GM21825 (cell line): ENCODE measurements around the gene ZNF302.
"Not testable (repeated sequence)": the region's sequence is repeated elsewhere in the genome, so short reads cannot be mapped to it uniquely, and the experiment has no call there.

ENCODE experiments used
- ATAC-seq: cut with Tn5 transposase; IDR thresholded peaks from one replicate; pipeline ENCODE4 v1.9.1; 2021; ENCODE audit warnings: mild to moderate bottlenecking, moderate library complexity; ENCODE audit not compliant: unreplicated experiment

Gene ZNF302

DNA sequence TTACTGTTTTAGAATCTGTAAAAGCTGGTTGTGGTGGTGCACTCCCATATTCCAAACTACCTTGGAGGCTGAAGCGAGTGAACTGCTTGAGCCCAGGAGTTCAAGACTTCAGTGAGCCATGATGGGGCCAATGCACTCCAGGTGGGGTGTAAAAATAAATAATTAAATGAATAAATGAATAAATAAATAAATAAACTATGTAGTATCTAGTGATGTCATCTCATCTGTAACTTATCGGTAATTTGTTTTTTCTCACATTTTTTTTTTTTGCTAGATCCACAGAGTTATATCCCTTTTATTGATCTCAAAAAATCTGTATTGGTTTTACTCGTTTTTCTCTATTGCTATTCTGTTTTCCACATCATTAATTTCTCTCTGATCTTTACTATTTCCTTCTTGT, 5.5 kb upstream of the ZNF302 start:
- no peak for ATAC-seq

DNA sequence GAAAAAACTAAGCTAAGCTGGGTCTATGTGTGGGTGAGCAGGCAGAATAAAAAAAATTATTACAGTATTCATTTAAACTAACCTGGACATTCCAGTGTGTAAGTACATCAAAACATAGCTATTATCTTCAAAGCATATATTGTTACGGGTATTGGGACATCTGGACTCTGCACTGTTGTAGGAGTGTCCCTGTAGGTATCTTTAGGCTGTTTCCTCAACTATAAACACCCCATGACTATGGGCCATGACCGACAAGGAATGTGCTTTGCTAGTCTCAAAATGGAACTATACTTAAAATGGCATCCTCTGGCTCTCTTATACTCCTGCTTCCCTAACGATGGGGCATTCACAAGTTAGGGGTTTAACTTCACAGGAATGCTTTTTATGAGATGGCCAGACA, 3.9 kb upstream of the ZNF302 start:
- no peak for ATAC-seq

DNA sequence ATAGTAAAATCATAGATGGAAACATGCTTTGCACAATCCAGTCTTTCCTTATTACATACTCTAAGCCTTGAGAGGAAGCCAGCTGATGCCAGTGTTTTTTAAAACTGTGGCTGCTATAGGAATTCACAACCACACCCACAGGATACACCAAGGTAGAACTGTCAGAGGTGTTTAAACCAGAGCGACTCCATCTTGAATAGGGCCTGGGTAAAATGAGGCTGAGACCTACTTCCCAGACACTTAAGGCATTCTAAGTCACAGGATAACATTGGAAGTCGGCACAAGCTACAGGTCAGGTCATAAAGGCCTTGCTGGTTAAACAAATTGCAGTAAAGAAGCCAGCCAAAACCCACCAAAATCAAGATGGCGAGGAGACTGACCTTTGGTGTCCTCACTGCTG, 2.2 kb upstream of the ZNF302 start:
- ATAC-seq, result no peak

DNA sequence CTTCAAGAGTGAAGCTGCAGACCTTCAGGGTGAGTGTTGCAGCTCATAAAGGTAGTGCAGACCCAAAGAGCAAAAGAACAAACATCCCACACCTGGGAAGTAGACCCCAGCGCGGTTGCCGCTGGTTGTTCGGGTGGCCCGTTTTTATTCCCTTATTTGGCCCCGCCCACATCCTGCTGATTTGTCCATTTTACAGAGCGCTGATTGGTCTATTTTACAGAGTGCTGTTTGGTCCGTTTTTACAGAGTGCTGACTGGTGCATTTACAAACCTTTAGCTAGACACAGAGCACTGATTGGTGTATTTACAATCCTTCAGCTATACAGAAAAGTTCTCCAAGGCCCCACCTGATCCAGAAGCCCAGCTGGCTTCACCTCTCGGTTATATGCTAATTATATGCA, 1.6 kb upstream of the ZNF302 start:
- no peak for ATAC-seq

GRCh38 chr19:34676697-34677385, 637 bp upstream of the ZNF302 start, which contains the start of gene SCGB2B2:
Gene SCGB2B2, minus strand, starts transcription at chr19:34677159. Its CDS starts 82,596 bp downstream, at chr19:34594563.
- peak; percentile 51 for ATAC-seq

GRCh38 chr19:34678085-34678412, 571 bp downstream of the ZNF302 start:
- ATAC-seq, result no peak

- ATAC-seq, result no peak
Measured at GRCh38 chr19:34678421-34678820, 943 bp downstream of the ZNF302 start.

- no peak for ATAC-seq
Measured at GRCh38 chr19:34681478-34681877, 4.0 kb downstream of the ZNF302 start.

DNA sequence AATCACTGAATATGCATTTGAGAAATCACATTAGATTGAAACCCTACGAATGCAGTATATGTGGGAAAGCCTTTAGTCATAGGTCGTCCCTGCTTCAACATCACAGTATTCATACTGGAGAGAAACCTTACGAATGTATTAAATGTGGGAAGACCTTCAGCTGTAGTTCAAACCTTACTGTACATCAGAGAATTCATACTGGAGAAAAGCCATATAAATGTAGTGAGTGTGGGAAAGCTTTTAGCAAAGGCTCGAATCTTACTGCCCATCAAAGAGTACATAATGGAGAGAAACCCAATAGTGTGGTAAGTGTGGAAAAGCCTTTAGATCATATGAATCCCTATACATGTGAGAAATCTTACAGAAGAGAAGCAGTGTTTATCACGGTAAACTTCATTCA, 7.8 kb downstream of the ZNF302 start:
- not testable (repeated sequence) for ATAC-seq

DNA sequence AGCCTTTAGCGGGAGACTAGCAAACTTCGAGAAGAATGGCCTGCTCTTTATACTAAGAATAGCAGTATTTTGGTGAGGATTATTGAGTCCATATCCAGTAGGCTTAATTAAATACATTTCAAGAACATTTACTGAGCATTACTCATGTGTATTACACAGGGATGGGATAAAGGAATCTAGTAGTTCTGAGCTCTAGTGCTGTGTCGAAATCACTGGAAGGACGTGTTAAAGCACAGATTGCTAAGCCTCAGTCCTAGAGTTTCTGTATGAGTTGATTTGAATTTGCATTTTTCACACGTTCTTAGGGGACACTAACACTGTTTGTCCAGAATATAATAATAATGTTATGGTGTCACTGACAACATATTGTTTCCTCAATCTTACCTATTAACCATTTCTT, 9.0 kb downstream of the ZNF302 start:
- no peak for ATAC-seq

DNA sequence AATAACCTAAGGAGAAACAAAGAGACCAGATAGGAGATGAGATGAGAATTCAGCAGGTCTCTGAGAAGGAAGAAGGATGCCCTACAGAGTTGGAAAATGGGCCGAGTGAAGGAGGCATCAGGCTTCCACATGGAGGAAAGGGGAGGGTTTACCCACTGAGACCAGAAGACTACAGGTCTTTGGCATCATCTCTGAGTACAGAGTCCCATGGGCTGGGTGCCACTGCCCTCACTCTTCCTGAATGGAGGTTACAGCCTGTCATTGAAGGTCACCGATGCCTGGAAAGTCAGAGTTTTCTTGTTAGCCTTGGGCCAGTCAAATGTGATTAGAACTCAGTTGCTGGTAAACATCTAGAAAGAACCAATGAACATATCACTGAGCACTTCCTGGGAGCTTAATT, 9.9 kb downstream of the ZNF302 start:
- no peak for ATAC-seq

DNA sequence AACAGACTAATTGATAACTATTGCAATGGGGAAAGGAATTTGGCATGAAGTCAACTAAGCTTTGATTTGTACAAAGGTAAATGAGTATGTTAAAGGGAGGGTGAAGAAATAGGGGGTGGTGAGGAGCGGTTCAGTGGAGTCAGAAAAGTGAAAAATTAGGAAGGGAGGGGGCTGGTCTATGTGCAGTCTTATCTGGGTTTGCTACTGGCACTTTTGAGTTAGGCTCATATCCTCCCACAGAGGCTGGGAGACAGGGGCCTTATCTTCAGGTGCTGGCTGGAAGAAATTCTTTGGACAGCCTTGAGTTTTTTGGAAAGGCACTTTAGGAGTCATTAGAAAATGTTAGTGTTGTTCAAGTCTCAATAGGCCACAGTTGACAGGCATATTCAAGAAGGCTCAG, 11.1 kb downstream of the ZNF302 start:
- ATAC-seq, result no peak

DNA sequence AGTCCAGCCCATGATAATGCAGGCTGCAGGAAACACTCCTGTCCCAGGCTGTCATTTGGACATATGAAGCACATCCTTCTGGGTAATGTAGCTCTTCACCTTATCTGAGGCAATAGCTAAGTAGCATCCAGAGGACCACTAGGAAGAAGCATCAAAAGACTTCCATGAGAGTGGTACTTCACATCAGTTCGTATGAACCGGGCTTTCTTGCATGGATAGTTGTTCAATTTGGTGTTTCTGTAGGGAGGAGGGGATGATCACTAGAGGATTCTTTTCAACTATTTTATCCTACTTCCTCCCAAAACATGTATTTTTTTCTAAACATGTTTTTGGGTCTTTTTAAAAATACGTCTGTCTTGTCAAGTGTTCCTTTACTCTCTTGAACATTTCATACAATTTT, 12.9 kb downstream of the ZNF302 start:
- no peak for ATAC-seq

- no peak for ATAC-seq
Measured at GRCh38 chr19:34692549-34692948, 15.1 kb downstream of the ZNF302 start.

- no peak for ATAC-seq
Measured at GRCh38 chr19:34707661-34708060, 30.2 kb downstream of the ZNF302 start.

DNA sequence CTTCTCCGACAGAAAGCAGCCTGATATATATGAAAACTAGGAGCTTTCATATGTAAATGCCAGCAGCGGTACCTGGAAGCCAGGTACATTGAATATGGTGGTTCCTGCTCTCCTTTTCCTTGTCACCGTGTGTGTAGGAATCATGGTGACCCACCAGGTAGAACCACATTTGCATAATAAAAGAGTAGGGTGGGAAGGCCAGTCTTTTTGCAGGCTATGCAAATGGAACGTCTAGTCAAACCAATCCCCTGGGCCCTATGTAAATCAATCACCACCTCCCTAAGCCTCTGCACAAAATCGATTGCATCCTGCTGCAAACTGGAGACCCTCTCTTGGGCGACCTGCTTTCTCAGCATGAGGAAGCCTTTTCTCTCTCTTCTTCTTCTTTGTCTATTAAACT, 34.4 kb downstream of the ZNF302 start:
- no peak for ATAC-seq

GRCh38 chr19:34712395-34713261, 35.1 kb downstream of the ZNF302 start:
- ATAC-seq, result no peak

- no peak for ATAC-seq
Measured at GRCh38 chr19:34713262-34713637, 35.8 kb downstream of the ZNF302 start.

- ATAC-seq, result no peak
Measured at GRCh38 chr19:34715357-34715756, 37.9 kb downstream of the ZNF302 start.

- ATAC-seq, result no peak
Measured at GRCh38 chr19:34722353-34722752, 44.9 kb downstream of the ZNF302 start.

DNA sequence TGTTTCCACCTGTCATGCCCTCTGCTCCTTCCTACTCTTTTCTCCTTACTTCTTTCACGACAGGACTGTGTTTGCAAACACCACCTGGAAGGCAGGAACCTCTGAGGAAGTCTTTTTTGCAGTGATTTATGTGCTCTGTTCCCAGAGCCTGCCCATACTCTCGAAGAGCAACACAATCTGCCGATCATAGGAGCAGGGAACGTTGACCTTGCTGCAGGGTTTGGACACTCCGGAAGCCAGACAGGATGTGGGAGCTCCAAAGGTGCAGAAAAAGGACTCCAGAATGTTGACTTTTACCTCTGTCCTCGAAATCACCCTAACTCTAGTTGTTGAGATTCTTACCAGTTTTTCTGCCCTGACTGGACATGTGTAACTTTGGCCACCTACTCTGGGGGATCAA, 47.9 kb downstream of the ZNF302 start:
- no peak for ATAC-seq

GRCh38 chr19:34731019-34731829, 53.7 kb downstream of the ZNF302 start:
- ATAC-seq, result no peak
